Gastroesophageal sphincter (tissue), 3 donors: Measurements from ENCODE around the gene GABRB3.

Experiments used
- EP300 ChIP-seq: sonication (generic); formaldehyde crosslinking; IDR thresholded peaks from one replicate; pipeline ENCODE4 v1.6.1; 2017; ENCODE audit warnings: antibody characterized with exemption, mild to moderate bottlenecking
- TF ChIP-seq, protein P1 (sequence below), 4 experiments: fragments of 200-600 bp in 2 of 4; fragments of 450-650 bp in 2 of 4; sonication (generic) in 1 of 4; IDR thresholded peaks; one replicate each; pipeline ENCODE4 v1.5.1; 2017 to 2019; ENCODE audit warnings: antibody characterized with exemption in 4 of 4, mild to moderate bottlenecking in 2 of 4, moderate library complexity in 2 of 4

DNA sequence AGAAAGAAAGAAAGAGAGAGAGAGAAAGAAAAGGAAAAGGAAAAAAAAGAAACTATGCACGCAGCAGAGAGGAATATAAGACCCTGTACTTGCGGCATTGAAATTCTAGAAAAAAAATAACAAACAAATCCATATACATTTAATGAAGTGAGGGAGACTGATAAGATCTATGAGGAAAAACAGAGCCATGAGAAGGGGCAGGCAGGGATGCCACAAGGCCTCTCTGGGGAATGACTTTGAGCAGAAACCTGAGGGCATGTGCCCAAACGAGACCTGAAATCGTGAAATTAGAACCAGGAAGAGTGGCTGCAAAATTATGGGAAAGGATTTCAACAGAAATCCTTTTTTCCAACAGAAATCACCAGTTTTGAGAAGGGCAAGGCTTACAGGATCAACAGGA is 98.4 kb downstream of the GABRB3 start:
- TF ChIP-seq, protein P1, sequence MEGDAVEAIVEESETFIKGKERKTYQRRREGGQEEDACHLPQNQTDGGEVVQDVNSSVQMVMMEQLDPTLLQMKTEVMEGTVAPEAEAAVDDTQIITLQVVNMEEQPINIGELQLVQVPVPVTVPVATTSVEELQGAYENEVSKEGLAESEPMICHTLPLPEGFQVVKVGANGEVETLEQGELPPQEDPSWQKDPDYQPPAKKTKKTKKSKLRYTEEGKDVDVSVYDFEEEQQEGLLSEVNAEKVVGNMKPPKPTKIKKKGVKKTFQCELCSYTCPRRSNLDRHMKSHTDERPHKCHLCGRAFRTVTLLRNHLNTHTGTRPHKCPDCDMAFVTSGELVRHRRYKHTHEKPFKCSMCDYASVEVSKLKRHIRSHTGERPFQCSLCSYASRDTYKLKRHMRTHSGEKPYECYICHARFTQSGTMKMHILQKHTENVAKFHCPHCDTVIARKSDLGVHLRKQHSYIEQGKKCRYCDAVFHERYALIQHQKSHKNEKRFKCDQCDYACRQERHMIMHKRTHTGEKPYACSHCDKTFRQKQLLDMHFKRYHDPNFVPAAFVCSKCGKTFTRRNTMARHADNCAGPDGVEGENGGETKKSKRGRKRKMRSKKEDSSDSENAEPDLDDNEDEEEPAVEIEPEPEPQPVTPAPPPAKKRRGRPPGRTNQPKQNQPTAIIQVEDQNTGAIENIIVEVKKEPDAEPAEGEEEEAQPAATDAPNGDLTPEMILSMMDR (IDR thresholded peaks at IDR 0.05) = no peak
- no peak for TF ChIP-seq EP300
